HG03159 (cell line): ENCODE results near the gene SHC2.

Experiments
- ATAC-seq: cut with Tn5 transposase; IDR thresholded peaks from one replicate; pipeline ENCODE4 v1.9.1; 2021; ENCODE audit warnings: mild to moderate bottlenecking, moderate library complexity; ENCODE audit not compliant: unreplicated experiment

Gene SHC2

DNA sequence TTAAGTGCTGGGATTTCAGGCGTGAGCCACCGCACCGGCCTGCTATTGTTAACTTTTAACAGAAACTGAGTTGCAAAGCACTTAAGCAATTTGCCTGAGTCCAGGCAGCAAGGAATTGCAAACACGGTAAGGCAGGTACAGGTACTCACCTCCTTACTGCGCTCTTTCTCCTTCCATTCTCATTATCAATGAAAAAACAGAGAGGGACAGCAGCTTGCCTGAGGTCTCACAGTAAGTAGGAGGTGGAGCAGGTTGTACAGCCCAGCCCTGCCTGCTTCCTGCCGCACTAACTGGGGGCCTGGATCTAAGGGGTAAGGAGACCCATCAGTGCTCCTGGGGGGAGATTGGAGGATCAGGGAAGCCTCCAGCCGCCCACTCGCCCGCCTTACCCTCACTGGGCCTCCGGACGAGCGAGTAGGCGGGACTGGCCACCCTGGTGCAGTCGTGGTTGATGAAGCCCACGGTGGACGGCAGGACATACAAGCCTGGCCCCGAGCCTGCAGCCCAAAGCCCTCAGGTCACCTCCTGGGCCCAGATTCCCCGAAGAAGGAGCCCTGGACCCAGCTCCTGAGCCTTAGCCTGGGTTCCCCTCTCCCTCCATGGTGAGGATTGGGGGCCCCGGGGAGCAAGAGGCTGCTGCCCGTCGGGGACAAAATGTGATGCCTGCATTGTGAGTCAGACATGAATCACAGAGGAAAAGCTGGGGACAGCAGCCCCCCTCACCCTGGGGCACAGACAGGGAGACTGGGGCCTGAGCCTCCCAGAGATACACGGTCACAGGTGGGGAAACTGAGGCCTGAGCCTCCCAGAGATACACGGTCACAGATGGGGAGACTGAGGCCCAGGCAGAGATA lies 11.4 kb upstream of the SHC2 start:
- ATAC-seq: no peak

DNA sequence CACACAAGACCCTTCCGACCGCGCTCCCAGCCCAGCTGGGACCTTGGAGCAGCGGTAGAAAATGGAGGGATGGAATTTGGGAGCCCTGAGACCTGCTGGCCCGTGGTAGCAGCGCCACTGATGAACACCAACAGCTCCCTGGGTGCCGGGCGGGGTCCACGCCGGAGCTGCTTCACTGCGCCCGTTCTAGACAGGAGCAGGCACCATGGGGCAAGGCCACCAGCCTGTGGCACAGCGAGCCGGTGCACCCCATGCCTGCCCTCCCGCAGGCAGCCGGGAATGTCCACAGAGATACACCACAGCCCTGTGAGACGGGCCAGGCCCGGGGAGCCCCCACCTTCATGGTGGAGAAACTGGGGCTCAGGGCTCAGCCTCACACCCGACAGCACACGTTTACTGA lies 9.9 kb upstream of the SHC2 start:
- no peak for ATAC-seq

DNA sequence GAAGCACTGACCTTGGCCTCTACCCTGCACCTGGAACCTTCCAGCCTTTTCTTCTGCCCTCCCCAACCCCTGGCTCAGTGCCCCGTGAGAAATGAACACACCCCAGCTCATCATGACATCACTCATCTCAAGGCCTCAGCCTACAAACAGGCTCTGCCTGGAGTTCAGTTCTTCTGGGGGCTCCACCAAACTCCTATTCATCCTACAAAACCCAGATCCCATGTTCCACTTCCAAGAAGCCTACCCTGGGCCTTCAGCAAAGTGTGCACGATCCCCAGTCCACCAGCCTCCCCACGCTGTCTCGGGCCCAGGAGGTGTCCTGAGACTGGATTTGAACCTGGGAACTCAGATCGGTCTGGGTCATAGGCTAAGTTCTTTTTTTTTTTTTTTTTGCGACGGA lies 9.0 kb upstream of the SHC2 start:
- ATAC-seq: no peak

DNA sequence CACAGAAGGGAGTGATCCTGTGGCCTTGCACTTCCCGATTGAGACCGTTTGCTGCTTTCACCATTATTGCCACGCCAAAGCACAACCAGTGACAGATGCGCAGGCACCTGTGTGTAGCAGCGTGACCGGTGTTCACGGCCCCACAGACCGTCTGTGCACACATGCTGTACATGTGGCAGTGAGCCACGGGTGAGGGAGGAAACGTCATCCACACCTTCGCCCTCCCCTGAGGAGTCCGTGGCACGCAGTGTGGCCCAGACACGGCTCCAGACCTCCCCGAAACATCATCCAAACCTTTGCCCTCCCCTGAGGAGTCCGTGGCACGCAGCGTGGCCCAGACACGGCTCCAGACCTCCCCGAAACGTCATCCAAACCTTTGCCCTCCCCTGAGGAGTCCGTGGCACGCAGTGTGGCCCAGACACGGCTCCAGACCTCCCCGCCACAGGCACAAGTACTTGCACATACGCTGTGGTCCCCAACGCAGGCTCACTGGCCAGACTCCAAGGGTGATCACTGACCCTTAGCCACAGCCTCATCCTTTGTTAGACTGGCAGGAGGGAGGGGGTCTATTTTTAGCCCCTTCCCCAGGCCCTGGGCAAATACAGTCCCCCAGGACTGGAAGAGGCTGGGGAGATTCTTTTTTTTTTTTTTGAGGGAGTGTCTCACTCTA lies 7.9 kb upstream of the SHC2 start:
- ATAC-seq: no peak

DNA sequence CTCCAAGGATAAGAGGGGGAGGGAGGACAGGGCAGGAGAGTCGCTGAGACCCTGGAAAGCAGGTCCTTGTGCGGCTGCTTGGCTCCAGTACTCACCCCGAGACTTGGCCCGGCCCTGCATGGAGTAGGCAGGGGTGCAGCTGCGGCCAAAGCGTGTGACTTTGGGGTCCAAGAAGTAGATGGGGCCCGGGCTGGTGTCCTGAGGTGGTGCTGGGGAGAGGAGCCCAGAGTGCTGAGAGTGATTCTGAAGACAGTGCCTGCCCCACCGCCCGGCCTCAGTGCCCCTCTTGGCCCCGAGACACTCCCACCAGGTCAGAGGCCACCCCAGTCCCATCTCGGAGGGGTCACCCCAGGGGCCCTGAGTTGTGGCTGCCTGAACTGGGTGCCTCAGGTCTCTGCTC lies 6.7 kb upstream of the SHC2 start:
- ATAC-seq: no peak

DNA sequence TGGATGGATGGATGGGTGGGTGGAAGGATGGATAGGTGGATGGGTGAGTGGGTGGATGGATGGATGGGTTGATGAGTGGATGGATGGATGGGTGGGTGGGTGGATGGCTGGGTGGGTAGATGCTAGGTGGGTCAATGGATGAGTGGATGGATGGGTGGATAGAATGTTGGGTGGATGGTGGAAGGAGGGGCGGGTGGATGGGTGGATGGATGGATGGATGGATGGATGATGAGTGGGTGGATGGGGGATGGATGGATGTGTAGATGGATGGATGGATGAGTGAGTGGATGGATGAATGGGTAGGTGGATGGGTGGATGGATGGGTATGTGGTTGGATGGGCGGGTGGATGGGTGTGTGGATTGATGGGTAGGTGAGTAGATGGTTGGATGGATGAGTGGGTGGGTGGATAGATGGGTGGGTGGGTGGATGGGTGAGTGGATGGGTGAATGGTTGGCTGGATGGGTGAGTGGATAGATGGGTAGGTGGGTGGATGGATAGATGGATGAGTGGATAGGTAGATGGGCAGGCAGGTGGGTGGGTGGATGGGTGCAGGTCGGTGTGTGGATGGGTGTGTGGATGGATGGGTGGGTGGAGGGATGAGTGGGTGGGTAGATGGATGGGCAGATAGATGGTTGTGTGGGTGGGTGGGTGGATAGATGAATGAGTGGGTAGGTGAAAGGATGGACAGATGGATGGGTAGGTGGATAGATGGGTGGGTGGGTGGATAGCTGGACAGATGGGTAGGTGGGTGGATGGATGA lies 4.4 kb upstream of the SHC2 start:
- ATAC-seq: no peak

DNA sequence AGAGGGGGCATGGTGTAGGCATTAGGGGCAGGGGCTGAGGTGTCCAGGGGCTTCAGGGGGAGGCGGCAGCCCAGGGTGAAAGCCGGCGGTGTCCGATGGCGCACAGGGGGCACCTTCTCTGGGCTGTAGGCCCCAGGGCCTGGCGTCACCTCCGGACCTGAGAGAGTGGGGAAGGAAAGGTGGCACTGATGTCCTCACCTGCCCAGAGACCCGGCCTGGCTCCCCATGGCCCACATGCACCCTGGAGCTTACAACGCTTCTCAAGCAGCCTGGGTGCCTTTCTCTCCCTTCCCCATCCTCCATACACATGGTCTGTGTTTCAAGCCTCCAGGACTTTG lies 3.3 kb upstream of the SHC2 start:
- ATAC-seq: no peak

DNA sequence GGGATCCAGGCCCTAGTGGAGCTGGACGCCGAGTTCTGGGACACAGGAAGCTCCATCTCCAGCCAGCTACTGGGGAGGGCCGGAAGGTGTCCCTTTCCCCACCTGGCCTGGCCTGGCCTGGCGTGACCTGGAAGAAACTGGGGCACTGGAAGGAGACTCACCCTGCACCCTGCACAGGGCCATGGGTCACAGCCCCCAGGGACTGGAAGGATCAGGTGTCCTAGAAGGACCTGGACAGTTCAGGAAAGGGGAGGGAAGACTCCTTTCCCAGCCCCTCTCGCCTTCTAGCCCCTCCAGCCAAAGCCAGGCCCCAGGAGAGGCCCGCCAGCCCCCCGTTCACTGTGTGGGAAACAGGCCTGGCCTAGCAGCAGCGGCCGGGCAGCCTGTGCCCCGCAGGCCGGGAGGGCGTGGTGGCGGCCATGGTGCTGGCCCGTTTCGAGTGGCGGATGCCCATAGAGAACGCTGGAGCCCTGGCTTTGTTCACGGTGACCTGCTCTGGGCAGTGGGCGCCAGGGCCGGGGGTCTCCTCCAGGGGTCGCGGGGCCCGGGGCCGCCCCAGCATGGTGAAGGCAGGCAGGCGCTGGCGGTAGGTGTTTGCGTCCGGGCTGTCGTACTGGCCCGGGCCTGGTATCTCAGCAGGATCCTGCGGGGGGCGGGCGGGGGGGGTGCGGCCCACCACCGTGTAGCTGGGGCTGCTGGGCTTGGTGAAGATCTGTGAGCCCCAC lies 2.8 kb upstream of the SHC2 start:
- ATAC-seq: no peak

DNA sequence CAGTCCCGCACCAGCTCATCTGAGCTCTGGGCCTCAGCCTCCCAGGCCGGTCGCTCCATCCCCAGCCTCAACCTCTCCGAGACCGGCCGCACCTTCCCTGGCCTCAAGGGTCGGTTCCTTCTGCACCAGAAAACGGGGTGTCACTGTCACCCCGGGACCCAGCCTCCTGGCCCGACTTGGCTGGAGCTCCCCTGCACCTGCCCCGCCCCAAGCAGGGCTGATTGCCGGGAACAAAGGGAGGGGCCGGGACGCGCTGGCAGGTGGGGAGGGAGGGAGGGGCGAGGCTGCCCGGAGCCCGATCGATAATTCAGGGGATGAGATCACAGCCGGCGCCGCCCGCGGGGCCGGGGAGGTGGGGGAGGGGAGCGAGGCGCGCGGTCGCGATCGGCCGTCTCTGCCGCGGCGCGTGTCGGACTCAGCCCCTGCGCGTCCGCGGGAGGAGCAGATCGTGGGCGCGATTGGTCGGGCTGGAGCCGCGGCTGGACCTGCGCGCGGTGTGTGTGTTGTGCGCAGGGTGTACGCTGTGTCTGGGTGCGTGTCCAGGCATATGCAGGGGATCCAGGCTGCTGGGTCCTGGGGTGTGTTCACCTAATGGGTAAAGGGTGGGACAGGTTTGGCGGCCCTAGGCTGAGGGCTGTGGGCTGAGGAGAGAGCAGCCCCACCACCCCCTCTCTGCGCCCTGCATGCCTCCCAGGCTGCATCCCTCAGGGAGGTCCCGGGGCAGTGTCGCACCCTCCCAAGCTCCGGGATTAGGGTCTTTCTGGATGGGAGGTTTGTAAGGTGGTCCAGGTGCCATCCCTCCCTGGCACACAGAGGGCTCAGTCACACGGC lies 1.1 kb upstream of the SHC2 start:
- ATAC-seq: no peak

DNA sequence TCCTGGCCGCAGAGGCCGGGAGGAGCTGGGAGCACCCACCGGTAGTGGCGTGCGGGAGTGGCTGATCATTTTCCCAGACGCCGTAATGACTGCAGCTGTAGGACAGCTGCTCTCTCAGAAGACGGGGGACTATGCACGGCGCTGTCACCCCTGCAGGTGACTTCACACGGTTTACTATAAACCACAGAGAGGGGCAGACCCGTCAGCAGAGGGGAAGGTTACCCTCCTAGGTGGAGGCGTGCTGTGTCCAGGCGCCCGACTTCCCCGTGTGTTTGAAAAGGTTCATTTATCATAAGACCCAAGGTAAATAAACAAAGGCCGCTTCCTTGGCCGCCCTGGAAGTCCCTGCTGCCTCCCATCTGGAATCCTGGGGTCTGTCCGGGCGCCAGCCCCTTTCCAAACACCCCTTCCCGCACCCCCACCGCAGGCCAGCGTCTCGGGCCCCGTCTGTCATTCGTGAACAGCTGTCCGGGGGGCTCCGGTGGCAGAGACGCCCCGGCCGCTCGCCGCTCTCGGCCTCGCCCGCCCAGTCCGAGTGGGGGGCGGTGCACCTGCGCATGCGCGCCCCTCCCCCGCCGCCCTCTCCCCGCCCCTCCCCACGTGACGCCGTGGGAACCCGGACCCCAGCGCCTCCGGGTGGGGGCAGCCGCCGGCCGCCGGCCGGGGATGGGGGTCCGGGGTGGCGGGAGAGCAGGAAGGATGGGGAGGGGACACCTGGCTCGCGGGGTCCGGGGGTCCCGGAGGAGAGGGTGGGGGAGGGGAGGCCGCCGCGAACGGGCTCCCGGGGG lies 915 bp downstream of the SHC2 start:
- ATAC-seq: no peak

DNA sequence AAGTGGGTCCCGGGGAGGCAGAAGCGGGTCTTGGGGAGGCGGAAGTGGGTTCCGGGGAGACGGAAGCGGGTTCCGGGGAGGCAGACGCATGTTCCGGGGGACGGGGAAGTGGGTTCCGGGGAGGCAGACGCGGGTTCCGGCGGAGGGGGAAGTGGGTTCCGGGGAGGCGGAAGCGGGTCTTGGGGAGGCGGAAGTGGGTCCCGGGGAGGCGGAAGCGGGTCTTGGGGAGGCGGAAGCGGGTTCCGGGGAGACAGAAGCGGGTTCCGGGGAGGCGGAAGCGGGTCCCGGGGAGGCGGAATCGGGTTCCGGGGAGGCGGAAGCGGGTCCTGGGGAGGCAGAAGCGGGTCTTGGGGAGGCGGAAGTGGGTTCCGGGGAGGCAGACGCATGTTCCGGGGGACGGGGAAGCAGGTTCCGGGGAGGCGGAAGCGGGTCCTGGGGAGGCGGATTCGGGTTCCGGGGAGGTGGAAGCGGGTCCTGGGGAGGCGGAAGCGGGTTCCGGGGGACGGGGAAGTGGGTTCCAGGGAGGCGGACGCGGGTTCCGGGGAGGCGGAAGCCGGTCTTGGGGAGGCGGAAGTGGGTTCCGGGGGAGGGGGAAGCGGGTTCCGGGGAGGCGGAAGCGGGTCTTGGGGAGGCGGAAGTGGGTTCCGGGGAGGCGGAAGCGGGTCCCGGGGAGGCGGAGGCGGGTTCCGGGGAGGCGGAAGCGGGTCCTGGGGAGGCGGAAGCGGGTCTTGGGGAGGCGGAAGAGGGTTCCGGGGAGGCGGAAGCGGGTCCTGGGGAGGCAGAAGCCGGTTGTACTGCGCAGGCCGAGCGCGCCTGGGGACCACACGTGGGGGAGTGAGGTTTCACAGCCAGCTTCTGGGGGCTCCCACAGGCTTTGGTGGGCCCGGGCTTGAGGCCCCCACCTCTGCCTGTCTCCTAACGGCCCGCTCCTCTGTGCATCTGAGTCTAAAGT lies 2.5 kb downstream of the SHC2 start:
- no peak for ATAC-seq

DNA sequence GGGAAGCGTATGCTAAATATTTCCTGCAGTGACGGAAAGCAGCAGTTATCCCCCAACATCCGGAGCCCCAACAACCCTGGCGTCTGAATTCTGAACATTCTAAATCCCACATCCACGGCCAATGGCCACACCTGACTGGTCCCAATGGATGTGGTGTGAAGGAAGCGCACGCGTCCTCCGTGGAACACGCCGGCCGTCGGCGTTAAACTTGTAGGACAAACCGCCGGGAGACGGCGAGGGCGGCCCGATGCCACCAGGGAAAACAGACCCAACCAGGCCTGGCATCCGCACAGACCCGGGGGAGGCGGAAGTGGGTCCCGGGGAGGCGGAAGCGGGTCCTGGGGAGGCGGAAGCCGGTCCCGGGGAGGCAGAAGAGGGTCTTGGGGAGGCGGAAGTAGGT lies 3.2 kb downstream of the SHC2 start:
- ATAC-seq: no peak

DNA sequence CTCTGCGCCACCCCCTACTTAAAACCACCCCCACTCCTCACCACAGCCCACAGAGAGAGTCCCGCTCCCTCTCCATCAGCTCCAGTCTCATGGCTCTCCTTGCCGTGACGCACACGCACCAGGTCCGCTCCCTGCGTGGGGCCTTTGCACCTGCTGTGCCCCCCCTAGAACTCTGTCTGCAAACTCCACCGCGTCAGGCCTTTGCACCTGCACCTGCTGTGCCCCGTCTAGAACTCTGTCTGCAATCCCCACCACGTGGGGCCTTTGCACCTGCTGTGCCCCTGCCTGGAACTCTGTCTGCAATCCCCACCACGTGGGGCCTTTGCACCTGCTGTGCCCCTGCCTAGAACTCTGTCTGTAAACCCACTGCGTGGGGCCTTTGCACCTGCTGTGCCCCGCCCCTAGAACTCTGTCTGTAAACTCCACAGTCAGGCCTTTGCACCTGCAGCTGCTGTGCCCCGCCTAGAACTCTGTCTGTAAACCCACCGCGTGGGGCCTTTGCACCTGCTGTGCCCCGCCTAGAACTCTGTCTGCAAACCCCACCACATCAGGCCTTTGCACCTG lies 4.2 kb downstream of the SHC2 start:
- ATAC-seq: no peak

DNA sequence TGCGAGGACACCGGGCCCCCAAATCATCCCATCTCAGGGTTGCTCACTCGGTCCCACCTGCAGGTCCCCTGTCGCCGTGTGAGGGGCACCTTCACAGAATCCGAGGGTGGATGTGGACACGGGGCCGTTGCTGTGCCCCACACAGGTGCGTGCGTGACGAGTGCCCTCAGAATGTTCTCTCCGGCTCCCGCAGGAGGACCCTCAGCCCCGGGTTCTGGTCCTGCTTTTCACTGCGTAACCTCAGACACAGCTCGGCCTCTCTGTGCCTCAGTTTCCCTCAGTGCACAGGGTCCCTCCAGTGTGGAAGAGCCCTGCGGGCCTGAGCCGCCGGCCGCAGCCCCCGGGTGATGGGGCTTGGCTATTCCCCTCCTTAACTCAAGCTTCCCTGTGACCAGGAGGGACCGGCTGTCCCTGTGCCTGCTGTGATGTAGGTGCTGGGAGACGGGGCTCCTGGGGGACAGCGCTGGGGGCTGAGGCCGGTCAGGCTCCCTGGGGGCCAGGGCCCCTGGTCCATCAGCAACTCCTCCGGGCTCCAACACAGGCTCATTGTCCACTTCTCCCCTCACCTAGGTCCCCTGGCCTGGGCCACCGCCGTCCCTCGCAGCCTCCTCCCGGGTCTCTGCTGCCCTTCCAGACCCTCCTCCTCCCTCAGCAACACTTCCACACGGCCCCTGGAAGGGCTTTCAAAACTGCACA lies 4.8 kb downstream of the SHC2 start:
- no peak for ATAC-seq

DNA sequence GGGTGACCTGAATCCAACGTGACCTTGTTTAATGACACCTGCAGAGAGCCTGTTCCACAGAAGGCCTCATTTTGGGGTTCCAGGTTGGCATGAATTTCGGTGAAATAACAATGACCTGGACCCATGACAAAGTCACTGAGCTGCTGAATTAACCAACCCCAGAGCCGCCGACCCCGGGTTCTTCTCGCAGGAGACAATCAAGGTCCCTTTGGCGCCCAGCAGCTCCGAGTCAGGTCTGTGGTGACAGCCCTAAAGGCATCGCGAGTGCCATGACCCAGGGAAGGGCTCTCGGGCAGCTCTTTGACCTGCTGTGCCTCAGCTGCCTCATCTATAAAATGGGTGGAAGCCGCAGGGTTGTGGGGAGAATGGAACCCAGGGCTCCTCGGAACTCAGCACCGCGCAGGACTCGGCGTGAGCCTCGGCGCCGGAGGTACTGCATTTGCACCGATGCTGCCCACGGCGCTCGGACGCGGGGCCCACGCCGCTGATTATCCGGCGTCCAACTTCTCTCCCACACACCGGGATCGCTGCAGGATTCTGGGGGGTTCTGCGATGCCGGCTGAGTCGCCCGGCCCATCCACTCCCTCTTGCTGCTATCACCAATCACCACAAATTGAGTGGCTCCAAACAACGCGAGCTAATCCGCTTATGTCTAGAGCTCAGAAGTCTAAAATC lies 5.7 kb downstream of the SHC2 start:
- ATAC-seq: no peak

DNA sequence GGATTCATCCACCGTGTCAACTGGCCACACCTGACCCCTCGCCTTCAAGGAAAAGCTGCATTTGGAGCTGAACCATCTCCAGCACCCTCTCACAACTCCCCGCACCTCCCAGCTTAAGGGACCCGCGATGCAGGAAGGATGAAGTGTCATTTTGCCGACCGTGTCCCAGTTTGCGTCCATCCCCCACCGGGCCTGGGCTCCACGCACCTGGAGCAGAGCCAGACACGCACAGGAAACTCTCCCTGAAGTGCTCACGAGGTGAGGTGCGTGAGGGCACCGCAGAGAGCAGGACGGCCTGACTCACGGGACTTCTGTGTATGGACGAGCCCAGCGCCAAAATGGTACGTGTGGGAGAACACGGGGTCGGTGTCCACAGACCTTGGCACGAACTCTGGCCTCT lies 7.2 kb downstream of the SHC2 start:
- no peak for ATAC-seq

DNA sequence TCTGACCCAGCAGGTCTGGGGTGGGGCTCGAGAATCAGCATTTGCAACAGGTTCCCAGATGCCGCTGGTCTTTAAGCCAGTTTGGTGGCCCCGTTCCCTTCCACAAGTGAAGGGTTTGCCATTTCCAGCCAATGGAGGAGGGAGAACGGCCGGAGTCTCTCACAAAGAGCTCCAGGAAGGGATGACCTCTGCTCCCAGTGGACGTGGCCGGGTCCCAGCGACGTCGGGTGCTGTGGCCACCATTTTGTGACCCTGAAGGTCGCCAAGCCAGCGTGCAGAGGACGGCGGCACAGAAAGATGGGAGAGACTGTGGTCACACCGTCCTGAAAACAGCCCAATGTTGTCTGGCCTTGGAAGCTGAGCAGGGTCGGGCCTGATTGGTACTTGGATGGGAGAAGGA lies 8.0 kb downstream of the SHC2 start:
- ATAC-seq: no peak
